HCT116 (cell line): ENCODE measurements around the gene HOTAIR. TPM values are rescaled to one million over a fixed set of nuclear protein-coding genes. Genes with fewer than 3 reads are reported as not detected.

Experiments
- ATAC-seq: fragments of 200-7000 bp; cut with Tn5 transposase; 2 replicates; pipeline ENCODE4 v1.9.1; 2020; ENCODE audit warnings: mild to moderate bottlenecking, moderate library complexity
- BruUV-seq: library from RNA; stranded (reverse); fragments of 400-500 nt; replicated peaks from 2 replicates; lab custom pipeline; 2021; lab: Mats Ljungman, UMichigan
- CTCF ChIA-PET: fragments of 300-600 bp; sonication (Branson Sonifier 250); formaldehyde crosslinking; loops from one replicate; lab custom pipeline; 2021; ENCODE audit warnings: antibody characterized with exemption; lab: Charles Lee
- POLR2A ChIA-PET: fragments of 300-600, 350-600 bp; sonication (Branson Sonifier 250); formaldehyde crosslinking; loops from one replicate; lab custom pipeline; 2021; ENCODE audit warnings: antibody characterized with exemption; lab: Charles Lee
- RAD21 ChIA-PET, 2 experiments: fragments of 300-600 bp; sonication (Branson Sonifier 250); formaldehyde crosslinking; loops; one replicate each; lab custom pipeline; 2023; ENCODE audit warnings: low total read pairs in 2 of 2; ENCODE audit not compliant: uncharacterized antibody in 2 of 2, unreplicated experiment in 2 of 2, low non-redundant PET in 1 of 2; lab: Charles Lee
- DNase-seq: peaks from one replicate; pipeline ENCODE4 v3.0.0-alpha.2; 2010; ENCODE audit warnings: low read depth, low spot score
- H2AFZ ChIP-seq: fragments of 200-600 bp; shearing (Covaris generic), sonication (generic); 2 replicates; pipeline ENCODE4 v1.6.1; 2017; ENCODE audit warnings: low read depth, mixed run types, mixed read lengths, antibody characterized with exemption, low read length; ENCODE audit not compliant: poor library complexity, severe bottlenecking
- H3K27ac ChIP-seq: 2 replicates; pipeline ENCODE4 v1.5.1; 2012; ENCODE audit warnings: low read depth, low read length
- H3K27me3 ChIP-seq: fragments of 200-600 bp; sonication (generic); 2 replicates; pipeline ENCODE4 v1.6.1; 2016; ENCODE audit warnings: mixed run types, low read length, mixed read lengths; ENCODE audit not compliant: insufficient read depth
- H3K36me3 ChIP-seq, 2 experiments: fragments of 200-500 bp in 1 of 2; fragments of 200-600 bp in 1 of 2; sonication (Bioruptor generic) in 1 of 2; sonication (generic) in 1 of 2; 2 replicates each; pipeline versions ENCODE4 v1.5.1 to v1.6.1; 2014 to 2016; ENCODE audit warnings: low read length in 2 of 2, inconsistent platforms in 1 of 2, mixed read lengths in 1 of 2, mixed run types in 1 of 2; ENCODE audit not compliant: insufficient read depth in 2 of 2, control insufficient read depth in 1 of 2
- H3K4me1 ChIP-seq, 2 experiments: fragments of 200-600 bp in 1 of 2; sonication (generic) in 1 of 2; 2 replicates each; pipeline versions ENCODE4 v1.5.1 to v1.6.1; 2012 to 2017; ENCODE audit warnings: low read length in 2 of 2, inconsistent platforms in 1 of 2, mild to moderate bottlenecking in 1 of 2, mixed read lengths in 1 of 2, mixed run types in 1 of 2, moderate library complexity in 1 of 2; ENCODE audit not compliant: insufficient read depth in 2 of 2, control insufficient read depth in 1 of 2
- H3K4me2 ChIP-seq: fragments of 200-600 bp; sonication (generic); 2 replicates; pipeline ENCODE4 v1.6.1; 2017; ENCODE audit warnings: mixed run types, low read length, mixed read lengths
- H3K4me3 ChIP-seq, 2 experiments: fragments of 200-600 bp in 1 of 2; sonication (generic) in 1 of 2; replicated peaks in 1 of 2; 2 replicates each; pipeline ENCODE4 v1.5.1; 2011 to 2016; ENCODE audit warnings: low read length in 2 of 2, control low read depth in 1 of 2, low read depth in 1 of 2, mild to moderate bottlenecking in 1 of 2, mixed read lengths in 1 of 2, mixed run types in 1 of 2
- H3K79me2 ChIP-seq: fragments of 200-600 bp; sonication (generic); 2 replicates; pipeline ENCODE4 v1.6.1; 2017; ENCODE audit warnings: mild to moderate bottlenecking, mixed run types, low read length, moderate library complexity, mixed read lengths; ENCODE audit not compliant: insufficient read depth
- H3K9ac ChIP-seq: fragments of 200-600 bp; sonication (generic); 2 replicates; pipeline ENCODE4 v1.6.1; 2016; ENCODE audit warnings: low read length, mixed read lengths
- H3K9me2 ChIP-seq: fragments of 200-600 bp; sonication (generic), shearing (Covaris generic); 2 replicates; pipeline ENCODE4 v1.6.1; 2017; ENCODE audit warnings: mixed run types, mild to moderate bottlenecking, moderate library complexity; ENCODE audit not compliant: insufficient read depth
- H3K9me3 ChIP-seq, 2 experiments: fragments of 200-500 bp in 1 of 2; fragments of 200-600 bp in 1 of 2; sonication (Bioruptor generic) in 1 of 2; sonication (generic) in 1 of 2; 2 replicates each; pipeline ENCODE4 v1.6.1; 2014 to 2017; ENCODE audit warnings: low read length in 2 of 2, mixed read lengths in 2 of 2, inconsistent platforms in 1 of 2, low read depth in 1 of 2, mild to moderate bottlenecking in 1 of 2, mixed run types in 1 of 2, moderate library complexity in 1 of 2; ENCODE audit not compliant: control insufficient read depth in 1 of 2, insufficient read depth in 1 of 2
- H4K20me1 ChIP-seq: fragments of 200-600 bp; sonication (generic), shearing (Covaris generic); 2 replicates; pipeline ENCODE4 v1.6.1; 2017; ENCODE audit warnings: mixed run types, mild to moderate bottlenecking, moderate library complexity; ENCODE audit not compliant: insufficient read depth
- CBX3 ChIP-seq: IDR thresholded peaks from 2 replicates; pipeline ENCODE4 v1.6.1; 2012; ENCODE audit warnings: low read depth
- EGR1 ChIP-seq: IDR thresholded peaks from 2 replicates; pipeline ENCODE4 v1.6.1; 2012; ENCODE audit warnings: low read depth
- ELF1 ChIP-seq: IDR thresholded peaks from 2 replicates; pipeline ENCODE4 v1.6.1; 2012; ENCODE audit warnings: low read depth, borderline replicate concordance
- EZH2 ChIP-seq: fragments of 200-600 bp; sonication (generic); IDR thresholded peaks from 2 replicates; pipeline ENCODE4 v1.6.1; 2017; ENCODE audit warnings: antibody characterized with exemption, mixed run types
- FOSL1 ChIP-seq: IDR thresholded peaks from 2 replicates; pipeline ENCODE4 v1.6.1; 2012; ENCODE audit warnings: low read depth
- POLR2A ChIP-seq: IDR thresholded peaks from 2 replicates; pipeline ENCODE4 v1.7.0; 2011; ENCODE audit warnings: borderline replicate concordance; ENCODE audit not compliant: insufficient read depth, insufficient read length; ENCODE audit errors: extremely low read depth
- POLR2AphosphoS5 ChIP-seq: IDR thresholded peaks from 2 replicates; pipeline ENCODE4 v1.6.1; 2011; ENCODE audit warnings: mild to moderate bottlenecking, low read depth, low read length, moderate library complexity
- SIN3A ChIP-seq: IDR thresholded peaks from 2 replicates; pipeline ENCODE4 v1.6.1; 2012; ENCODE audit warnings: low read depth
- SRF ChIP-seq: IDR thresholded peaks from 2 replicates; pipeline ENCODE4 v1.6.1; 2012; ENCODE audit warnings: low read depth
- ZFX ChIP-seq: fragments of 450-650 bp; IDR thresholded peaks from 2 replicates; pipeline ENCODE4 v1.6.1; 2017
- intact Hi-C: fragments of 100-400 bp; cut with micrococcal nuclease; formaldehyde crosslinking; loops from 2 replicates; pipeline ENCODE4 v1.10.0; 2022
- total RNA-seq: library from RNA; stranded (reverse); gene quantifications from one replicate; pipeline ENCODE4 v1.2.1, GENCODE V29; 2021; ENCODE audit not compliant: unreplicated experiment
- TF ChIP-seq, protein P1 (sequence below): IDR thresholded peaks from 2 replicates; pipeline ENCODE4 v1.6.1; 2012; ENCODE audit warnings: low read depth
- TF ChIP-seq, protein P2 (sequence below): IDR thresholded peaks from 2 replicates; pipeline ENCODE4 v1.6.1; 2012
- TF ChIP-seq, protein P3 (sequence below): IDR thresholded peaks from 2 replicates; pipeline ENCODE4 v1.6.1; 2011; ENCODE audit warnings: mild to moderate bottlenecking, low read length, moderate library complexity; ENCODE audit not compliant: insufficient replicate concordance; ENCODE audit errors: extremely low read depth
- TF ChIP-seq, protein P4 (sequence below): IDR thresholded peaks from 2 replicates; pipeline ENCODE4 v1.6.1; 2012

Gene HOTAIR
- total RNA-seq, 1 experiment from 2014 or later = 0.25 TPM

DNA sequence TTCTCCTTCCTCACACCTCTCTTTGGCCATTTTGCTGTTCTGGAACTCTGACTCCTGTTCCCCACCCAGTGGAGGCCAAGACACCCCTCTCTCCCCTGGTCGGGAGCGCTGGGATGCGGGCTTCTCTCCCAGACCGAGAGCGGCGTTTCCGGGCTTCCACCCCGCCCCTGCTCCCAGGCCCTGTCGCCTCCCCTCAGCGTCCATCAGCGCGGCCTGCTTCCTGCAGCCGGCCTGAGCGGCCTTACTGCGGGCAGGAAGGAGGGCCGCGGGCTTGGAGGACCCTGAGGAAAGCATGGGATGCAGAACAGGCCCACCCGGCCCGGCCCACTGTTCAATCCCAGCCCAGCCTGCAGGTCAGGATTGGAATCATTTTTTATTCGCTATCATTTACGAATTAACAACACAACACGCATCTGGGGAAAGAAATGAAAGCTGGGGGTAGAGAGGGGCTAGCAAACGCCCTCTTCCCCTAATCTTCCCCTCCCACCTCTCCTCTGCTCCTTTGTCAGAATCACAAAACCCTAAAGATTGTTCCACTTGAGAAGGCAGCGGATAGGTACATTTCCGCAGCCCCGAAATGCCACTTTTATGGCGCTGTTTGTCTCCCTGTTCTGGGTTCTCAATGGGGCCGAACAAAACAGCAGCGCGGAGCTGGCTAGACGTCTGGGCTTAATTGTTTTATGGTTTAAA lies 30.2 kb upstream of the HOTAIR start:
- Histone ChIP-seq H3K9me2 (no peaks in the 10 kb centered on the region), H4K20me1 (no peaks in the 10 kb centered on the region), H3K9ac (no peak overlapping the region), H3K27ac (no peak overlapping the region), H3K9me3 (no peaks in the 10 kb centered on the region), H3K4me2 (no peak overlapping the region), H3K79me2 (peaks cover 17% of the 10 kb centered on the region), H2AFZ (no peak overlapping the region), H3K36me3 (peaks cover 0 to 6% of the 10 kb centered on the region in 2 experiments; a peak in 1 of 4 replicates), H3K27me3 (no peaks in the 10 kb centered on the region), H3K4me1 (peaks cover 5 to 19% of the 10 kb centered on the region in 2 experiments), H3K4me3 (no peak overlapping the region)
- ChIA-PET POLR2A (no interaction called here), RAD21 (interaction anchor here in 1 of 2 experiments (2.3 kb wide), 1 partner anchor 197 kb away, joined by 18 read pairs; no protein-coding TSS in a partner anchor), CTCF (interaction anchor here (1.0 to 3.5 kb wide), 11 partner anchors 13 to 250 kb away, joined by 3 to 68 read pairs (median 8); partner anchors contain the start of gene HOXC10)
- TF ChIP-seq, protein P1, sequence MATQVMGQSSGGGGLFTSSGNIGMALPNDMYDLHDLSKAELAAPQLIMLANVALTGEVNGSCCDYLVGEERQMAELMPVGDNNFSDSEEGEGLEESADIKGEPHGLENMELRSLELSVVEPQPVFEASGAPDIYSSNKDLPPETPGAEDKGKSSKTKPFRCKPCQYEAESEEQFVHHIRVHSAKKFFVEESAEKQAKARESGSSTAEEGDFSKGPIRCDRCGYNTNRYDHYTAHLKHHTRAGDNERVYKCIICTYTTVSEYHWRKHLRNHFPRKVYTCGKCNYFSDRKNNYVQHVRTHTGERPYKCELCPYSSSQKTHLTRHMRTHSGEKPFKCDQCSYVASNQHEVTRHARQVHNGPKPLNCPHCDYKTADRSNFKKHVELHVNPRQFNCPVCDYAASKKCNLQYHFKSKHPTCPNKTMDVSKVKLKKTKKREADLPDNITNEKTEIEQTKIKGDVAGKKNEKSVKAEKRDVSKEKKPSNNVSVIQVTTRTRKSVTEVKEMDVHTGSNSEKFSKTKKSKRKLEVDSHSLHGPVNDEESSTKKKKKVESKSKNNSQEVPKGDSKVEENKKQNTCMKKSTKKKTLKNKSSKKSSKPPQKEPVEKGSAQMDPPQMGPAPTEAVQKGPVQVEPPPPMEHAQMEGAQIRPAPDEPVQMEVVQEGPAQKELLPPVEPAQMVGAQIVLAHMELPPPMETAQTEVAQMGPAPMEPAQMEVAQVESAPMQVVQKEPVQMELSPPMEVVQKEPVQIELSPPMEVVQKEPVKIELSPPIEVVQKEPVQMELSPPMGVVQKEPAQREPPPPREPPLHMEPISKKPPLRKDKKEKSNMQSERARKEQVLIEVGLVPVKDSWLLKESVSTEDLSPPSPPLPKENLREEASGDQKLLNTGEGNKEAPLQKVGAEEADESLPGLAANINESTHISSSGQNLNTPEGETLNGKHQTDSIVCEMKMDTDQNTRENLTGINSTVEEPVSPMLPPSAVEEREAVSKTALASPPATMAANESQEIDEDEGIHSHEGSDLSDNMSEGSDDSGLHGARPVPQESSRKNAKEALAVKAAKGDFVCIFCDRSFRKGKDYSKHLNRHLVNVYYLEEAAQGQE = no peak
- TF ChIP-seq SIN3A (no peak), POLR2A (no peak), ZFX (no peak), FOSL1 (no peak), SRF (no peak), EGR1 (no peak), POLR2AphosphoS5 (no peak), CBX3 (no peak), ELF1 (no peak), EZH2 (no peak)
- TF ChIP-seq, protein P2, sequence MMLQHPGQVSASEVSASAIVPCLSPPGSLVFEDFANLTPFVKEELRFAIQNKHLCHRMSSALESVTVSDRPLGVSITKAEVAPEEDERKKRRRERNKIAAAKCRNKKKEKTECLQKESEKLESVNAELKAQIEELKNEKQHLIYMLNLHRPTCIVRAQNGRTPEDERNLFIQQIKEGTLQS = no peak
- TF ChIP-seq, protein P3, sequence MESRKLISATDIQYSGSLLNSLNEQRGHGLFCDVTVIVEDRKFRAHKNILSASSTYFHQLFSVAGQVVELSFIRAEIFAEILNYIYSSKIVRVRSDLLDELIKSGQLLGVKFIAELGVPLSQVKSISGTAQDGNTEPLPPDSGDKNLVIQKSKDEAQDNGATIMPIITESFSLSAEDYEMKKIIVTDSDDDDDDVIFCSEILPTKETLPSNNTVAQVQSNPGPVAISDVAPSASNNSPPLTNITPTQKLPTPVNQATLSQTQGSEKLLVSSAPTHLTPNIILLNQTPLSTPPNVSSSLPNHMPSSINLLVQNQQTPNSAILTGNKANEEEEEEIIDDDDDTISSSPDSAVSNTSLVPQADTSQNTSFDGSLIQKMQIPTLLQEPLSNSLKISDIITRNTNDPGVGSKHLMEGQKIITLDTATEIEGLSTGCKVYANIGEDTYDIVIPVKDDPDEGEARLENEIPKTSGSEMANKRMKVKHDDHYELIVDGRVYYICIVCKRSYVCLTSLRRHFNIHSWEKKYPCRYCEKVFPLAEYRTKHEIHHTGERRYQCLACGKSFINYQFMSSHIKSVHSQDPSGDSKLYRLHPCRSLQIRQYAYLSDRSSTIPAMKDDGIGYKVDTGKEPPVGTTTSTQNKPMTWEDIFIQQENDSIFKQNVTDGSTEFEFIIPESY = no peak
- TF ChIP-seq, protein P4, sequence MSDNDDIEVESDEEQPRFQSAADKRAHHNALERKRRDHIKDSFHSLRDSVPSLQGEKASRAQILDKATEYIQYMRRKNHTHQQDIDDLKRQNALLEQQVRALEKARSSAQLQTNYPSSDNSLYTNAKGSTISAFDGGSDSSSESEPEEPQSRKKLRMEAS = no peak
- BruUV-seq = no TSS peak
- intact Hi-C loops = no loop called here
- no peak for DNase-seq
- ATAC-seq = no peak
